GM18511 (cell line): ENCODE results near the gene ZNF333.
"Not testable (repeated sequence)": the region's sequence is repeated elsewhere in the genome, so short reads cannot be mapped to it uniquely, and the experiment has no call there.

Experiments used
- ATAC-seq: cut with Tn5 transposase; IDR thresholded peaks from one replicate; pipeline ENCODE4 v1.9.1; 2021; ENCODE audit warnings: mild to moderate bottlenecking, moderate library complexity; ENCODE audit not compliant: unreplicated experiment

ZNF333 gene

GRCh38 chr19:14765841-14766240 is 76.0 kb downstream of the ZNF333 start:
- not testable (repeated sequence) for ATAC-seq

GRCh38 chr19:14767466-14767971 is 77.7 kb downstream of the ZNF333 start:
- no peak for ATAC-seq

DNA sequence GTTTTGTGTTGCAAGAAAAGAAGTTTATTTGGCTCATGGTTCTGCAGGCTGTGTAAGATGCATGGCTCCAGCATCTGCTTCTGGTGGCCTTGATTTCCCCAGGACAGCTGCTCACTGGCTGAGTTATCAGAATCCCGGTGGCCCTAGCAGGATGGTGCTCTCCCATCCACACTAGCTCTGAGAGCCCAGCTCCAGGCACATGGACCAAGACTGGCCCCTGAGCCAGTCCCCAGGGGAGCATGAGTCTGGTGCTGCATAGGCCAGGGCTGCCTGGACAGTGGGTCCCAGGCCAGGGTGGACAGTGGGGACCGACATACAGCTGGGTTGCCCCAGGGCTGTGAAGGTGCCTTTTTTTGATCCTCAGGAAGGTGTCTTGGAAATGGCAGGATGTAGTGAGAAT is 78.2 kb downstream of the ZNF333 start:
- ATAC-seq = no peak

- no peak for ATAC-seq
Observed at GRCh38 chr19:14769201-14769600, 79.4 kb downstream of the ZNF333 start.

DNA sequence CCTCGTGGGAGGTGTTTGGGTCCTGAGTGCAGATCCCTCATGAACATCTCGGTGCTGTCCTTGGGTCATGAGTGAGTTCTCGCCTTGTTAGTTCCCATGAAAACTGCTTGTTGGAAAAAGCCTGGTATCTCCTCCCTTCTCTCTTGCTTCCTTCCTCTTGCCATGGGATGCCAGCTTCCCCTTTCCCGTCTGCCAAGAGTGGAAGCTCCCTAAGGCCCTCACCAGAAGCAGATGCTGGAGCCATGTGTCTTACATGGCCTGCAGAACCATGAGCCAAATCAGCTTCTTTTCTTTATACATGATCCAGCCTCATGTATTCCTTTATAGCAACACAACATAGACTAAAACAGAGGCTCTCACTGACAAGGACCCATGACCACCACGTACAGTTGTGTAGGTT is 80.3 kb downstream of the ZNF333 start:
- no peak for ATAC-seq

DNA sequence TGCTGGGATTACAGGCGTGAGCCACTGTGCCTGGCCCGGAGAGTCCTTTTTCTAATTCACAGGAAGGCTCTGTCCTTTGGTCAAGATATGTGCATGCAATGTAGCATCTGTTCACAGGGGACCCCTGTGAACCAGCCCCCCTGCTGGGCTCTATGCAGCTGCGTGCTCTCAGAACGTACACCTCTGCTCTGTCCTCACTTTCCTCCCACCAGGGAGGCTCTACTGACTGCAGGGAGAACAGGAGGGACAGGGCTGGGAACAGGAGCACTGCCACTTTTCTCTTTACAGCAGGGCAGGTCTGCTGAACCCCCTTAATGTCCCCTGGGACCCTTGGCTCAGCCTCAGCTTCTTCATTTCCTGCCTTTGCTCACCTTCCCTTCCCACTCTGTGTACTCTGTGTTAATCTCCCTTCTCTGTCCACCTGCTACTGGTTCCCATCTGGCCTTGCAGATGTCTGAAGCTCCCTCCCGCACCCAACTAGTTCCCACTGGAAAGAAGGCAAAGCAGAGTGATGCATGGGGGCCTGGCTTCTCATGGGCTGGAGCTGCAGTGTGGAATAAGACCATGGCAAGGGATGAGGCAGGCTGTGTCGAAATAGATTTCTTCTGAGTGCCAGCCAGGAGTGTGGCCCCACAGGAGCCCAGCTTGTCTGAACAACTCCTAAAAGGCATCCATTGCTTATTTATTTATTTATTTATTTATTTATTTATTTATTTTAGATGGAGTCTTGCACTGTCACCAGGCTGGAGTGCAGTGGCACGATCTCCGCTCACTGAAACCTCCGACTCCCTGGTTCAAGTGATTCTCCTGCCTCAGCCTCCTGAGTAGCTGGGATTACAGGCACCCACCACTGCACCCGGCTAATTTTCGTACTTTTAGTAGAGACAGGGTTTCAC is 81.3 kb downstream of the ZNF333 start:
- no peak for ATAC-seq

DNA sequence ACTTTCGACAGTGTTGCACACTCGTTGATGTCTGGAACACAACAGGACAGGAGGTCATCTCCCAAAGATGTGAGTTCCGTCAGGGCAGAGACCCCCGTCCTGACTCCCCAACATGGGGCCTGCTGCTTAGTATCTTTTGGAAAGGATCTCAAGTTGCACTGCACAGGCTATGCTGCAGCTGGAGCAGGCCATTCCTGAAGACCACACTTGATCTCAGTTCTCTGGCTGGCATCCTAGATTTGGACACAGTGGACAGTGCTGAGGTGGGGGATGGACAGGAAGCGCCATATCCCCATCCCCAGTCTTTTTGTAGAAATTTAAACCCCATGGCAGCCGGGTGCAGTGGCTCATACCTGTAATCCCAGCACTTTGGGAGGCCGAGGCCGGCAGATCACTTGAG is 82.6 kb downstream of the ZNF333 start:
- no peak for ATAC-seq

DNA sequence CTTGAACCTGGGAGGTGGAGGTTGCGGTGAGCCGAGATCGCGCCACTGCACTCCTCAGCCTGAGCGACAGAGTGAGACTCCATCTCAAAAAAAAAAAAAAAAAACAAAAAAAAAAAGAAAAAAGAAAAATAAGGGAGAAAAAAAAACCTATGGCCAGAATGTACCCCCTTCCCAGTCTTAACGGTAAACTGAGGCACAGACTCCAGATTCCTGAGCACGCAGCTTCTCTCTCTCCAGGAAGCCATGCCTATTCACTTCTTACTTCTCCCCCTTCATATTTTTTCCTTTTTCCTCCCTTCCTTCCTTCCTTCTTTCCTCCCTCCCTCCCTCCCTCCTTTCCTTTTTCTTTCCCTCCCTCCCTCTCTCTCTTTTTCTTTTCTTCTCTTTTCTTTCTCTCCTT is 83.1 kb downstream of the ZNF333 start:
- no peak for ATAC-seq

GRCh38 chr19:14773722-14774121 is 83.9 kb downstream of the ZNF333 start:
- ATAC-seq = not testable (repeated sequence)

DNA sequence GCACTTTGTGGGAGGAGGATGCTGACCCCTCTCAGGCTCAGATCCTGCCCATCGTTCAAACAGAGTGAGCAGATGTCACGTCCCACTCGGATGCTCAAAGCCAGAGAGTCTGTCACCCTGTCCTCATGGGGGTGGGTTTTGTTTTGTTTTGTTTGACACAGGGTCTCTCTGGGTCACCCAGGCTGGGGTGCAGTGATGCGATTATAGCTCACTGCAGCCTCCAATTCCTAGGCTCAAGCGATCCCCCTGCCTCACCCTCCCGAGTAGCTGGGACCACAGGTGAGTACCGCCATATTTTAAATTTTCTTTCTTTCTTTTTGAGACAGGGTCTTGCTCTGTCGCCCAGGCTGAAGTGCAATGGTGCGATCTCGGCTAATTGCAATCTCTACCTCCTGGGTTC is 84.5 kb downstream of the ZNF333 start:
- no peak for ATAC-seq

- not testable (repeated sequence) for ATAC-seq
Observed at GRCh38 chr19:14775326-14775725, 85.5 kb downstream of the ZNF333 start.

DNA sequence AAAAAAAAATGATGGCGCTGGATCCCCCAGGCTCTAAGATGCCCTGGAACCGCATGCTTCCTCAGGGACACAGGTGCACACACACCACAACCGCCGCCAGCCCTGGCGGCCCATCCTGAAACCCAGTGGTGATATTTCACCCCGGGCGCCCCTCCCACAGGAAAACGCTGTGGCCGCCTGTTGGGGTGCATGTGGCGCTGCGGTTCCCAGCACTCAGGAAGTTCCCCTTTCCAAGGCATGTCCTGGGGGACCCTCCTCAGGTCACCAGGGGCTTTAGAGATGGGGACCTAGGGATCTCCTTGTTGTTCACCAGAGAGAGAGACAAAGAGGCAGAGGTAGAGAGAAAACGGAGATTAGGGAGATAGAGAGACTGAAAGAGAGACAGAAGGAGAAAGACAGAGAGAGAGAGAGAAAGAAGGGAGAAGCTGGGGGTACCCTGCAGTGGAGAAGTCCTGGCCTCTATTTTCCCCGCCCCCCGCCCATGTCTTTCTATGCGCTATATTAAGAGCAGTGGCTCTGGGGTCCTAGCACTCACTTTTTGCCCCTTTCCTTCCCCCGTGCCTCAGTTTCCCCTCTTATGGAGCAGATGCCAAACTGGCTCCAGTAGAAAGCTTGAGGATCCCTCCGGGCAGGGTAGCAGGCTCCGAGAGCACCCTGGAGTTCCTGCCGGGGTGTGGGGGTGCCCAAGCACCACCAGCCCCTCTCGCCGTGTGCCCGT is 86.2 kb downstream of the ZNF333 start:
- no peak for ATAC-seq

DNA sequence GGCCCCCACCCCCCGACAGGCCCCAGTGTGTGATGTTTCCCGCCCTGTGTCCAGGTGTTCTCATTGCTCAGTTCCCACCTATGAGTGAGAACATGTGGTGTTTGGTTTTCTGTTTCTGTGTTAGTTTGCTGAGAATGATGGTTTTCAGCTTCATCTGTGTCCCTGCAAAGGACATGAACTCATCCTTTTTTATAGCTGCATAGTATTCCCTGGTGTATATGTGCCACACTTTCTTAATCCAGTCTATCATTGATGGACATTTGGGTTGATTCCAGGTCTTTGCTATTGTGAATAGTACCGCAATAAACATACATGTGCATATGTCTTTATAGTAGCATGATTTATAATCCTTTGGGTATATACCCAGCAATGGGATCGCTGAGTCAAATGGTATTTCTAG is 87.8 kb downstream of the ZNF333 start:
- not testable (repeated sequence) for ATAC-seq

DNA sequence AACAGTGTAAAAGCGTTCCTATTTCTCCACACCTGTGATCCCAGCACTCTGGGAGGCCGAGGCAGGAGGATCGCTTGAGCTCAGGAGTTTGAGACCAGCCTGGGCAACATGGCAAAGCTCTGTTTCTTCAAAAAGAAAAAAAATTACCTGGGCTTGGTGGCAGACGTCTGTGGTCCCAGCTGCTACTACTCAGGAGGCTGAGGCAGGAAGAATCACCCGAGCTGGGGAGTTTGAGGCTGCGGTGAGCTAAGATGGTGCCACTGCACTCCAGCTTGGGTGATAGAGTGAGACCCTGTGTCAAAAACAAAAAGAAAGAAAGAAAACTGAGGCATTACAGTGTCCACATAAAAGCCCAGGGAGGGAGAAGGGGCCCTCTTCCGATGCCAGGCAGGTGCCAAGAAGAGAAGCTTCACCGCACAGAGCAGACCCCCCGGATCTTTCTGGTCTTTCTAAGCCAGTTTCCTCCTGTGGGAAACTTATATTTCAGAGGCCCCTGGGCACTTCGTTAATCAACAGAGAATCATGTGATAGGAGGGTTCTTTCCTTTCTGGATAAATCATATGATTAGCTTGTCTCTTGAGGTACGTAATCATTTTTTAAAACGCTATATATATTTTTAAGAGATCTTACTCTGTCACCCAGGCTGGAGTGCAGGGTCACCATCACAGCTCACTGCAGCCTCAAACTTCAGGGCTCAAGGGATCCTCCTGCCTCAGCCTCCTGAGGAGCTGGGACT is 88.4 kb downstream of the ZNF333 start, which contains the start of gene ADGRE2:
Gene ADGRE2, minus strand, starts transcription at position 451 of the 736 bp plus-strand sequence. CDS start 1,804 bp downstream, outside the sequence.
- ATAC-seq = not testable (repeated sequence)

GRCh38 chr19:14779151-14779550 is 89.3 kb downstream of the ZNF333 start:
- no peak for ATAC-seq

DNA sequence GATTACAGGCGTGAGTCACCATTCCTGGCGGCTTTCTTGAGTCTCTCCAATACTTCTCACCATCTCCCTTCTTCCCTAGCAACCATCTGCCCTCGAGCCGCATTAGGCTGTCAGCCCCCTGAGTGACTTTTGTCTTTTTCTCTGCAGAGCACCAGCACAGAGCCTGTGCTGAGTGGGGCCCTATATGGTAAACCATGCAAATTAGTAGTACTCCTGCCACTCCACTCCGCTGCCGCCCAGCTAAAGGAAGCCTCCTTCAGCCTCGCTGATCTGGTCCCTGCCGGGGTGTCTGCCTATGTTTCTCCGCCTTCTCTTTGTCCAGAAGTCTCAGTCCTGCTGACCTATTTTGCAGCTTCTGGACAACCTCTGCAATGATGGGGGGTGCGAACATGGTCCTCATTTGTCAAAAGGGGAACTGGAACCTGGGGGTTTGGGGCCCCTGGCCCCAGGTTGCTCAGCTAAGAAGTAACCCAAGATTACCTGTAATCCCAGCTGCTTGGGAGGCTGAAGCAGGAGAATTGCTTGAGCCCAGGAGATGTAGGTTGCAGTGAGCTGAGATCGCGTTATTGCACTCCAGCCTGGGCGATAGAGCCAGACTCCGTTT is 90.9 kb downstream of the ZNF333 start:
- not testable (repeated sequence) for ATAC-seq

DNA sequence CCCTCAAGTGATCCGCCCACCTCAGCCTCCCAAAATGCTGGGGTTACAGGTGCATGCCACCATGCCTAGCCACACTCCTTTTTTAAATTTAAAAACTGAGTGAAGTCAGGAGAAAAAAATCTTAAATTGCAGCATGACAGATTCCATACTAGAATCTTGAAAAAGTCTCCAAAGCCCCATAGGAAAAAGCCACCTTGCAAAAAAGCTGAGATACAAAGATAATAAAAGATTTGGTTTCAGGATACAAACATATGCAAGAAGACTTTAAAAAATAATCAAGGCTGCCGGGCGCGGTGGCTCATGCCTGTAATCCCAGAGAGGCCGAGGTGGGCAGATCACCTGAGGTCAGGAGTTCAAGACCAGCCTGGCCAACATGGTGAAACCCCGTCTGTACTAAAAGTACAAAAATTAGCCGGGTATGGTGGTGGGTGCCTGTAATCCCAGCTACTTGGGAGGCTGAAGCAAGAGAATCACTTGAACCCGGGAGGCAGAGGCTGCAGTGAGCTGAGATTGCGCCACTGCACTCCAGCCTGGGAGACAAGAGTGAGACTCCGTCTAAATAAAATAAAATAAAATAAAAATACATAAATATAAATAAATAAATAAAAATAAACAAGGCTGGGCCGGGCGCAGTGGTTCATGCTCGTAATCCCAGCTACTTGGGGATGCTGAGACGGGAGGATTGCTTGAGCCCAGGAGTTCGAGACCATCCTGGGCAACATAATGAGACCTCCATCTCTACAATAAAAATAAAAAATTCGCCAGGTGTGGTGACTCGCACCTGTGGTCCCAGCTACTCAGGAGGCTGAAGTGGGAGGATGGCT is 92.1 kb downstream of the ZNF333 start:
- not testable (repeated sequence) for ATAC-seq

- ATAC-seq = no peak
Observed at GRCh38 chr19:14782626-14783409, 93.0 kb downstream of the ZNF333 start.
